MV-4-11 (cell line): ENCODE measurements around the gene NUDCD3.

Experiments used
- DNase-seq: peaks from one replicate; lab custom pipeline; 2025; lab: John Stamatoyannopoulos, UW

NUDCD3 gene

DNA sequence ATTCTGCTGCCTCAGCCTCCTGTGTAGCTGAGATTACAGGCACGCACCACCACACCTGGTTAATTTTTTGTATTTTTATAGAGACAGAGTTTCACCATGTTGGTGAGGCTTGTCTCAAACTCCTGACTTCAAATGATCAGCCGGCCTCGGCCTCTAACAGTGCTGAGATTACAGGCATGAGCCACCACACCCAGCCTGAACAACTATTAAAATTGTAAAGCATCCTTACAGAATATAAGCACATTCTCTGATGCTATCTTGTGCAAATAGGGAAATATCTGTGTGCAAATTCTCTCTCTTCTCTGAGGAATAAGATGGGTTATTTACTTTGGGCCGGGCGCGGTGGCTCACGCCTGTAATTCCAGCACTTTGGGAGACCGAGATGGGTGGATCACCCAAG lies 12.5 kb downstream of the NUDCD3 start:
- DNase-seq = no peak

DNA sequence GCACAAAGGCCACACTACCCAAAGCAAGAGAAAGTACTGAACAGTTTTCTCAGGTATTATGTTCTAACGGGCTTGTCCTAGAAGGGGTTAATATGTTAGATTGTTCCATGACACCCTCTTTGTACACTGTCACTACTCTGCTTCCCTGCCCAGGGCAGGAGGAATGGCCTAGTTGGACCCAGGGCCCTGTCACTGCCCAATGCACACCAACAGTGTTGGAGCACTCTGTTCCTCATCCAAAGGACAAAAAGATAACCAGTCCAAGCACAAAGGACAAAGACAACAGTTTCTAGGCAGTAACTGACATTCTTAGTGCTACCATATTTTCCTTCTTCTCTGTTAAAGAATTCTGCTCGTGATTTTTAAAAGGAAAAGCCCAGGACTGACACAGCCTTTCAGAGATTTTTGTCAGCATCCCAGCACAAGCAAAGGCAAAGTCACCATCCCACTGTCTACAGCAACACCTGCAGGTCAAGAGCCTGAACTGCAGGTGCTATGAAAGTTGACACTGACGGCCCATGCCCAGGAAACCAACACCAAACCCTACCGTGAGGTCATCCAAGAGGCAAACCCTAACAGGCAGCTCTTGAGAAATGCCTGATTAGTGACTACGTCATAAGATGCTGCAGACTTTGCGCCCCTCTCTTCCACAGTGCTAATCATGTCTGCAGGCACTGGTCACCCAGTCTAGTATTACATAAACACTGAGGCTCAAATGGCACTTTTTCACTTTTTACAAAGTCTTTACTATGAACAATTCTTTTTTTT lies 13.2 kb downstream of the NUDCD3 start:
- DNase-seq = peak; percentile 89

DNA sequence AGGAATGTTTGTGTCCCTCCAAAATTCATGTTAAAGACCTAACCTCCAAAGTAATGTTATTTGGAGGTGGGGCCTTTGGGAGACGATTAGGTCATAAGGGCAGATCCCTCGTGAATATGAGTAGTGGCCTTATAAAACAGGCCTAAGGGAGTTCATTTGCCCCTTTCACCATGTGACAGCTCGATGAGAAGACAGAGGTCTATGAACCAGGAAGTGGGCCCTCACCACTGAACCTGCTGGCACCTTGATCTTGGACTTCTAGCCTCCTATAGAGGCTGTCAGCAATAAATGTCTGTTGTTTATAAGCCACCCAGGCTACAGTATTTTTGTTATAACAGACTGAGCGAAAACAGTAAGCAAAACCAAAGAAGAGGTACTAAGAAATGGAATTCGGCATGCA lies 14.1 kb downstream of the NUDCD3 start:
- DNase-seq = no peak

DNA sequence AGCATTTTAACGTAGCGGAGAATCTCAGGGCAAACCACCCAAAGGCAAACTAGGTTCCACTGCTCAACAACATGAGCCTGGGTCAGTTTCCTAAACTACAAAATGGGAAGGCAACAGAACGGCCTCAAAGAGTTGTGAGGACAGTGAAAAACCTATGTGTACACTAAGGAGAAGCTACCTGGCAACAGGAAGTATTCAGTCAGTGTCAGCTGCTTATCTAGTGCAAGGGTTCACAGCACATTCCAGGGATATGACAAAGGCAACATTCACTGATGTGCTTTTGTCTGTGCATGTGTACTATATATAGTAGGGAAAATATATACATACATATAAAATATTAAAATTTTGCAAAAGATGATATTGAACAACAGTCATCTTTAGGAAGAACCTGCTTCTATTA lies 17.2 kb downstream of the NUDCD3 start:
- no peak for DNase-seq

DNA sequence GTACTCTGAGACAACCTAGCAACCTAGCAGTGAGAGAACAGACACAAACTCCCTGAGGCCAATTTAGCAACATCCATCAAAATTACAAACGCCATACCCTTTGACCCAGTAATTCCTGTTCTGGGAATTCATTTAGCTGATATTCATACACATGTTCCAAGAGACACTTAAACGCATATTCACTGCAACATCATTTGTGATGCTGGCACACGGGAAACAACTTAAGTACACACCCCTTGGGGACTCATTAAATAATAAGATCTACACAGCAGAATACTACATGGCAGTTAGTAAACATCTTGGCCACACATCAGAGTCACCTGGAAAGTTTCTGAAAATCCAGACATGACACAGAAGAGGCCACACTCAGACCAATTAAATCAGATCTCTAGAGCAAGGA lies 17.6 kb downstream of the NUDCD3 start:
- DNase-seq = no peak

DNA sequence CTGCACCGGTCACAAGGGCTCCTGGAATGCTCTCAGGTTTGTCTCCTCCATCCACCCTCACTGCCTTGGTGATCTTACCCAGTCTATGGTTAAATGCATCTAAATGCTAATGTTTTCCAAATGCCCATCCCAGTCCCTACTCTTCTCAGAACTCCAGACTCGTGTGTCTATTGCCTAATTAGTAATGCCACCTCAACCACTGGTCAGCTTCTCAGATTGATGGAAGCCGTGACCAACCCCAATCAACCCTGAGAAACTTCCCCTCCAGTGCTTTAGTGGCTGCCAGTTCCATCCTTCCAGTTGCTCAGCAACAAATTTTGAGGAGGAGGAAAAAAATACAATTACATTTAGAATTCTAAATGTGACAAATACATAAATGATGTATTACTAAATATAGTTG lies 18.6 kb downstream of the NUDCD3 start:
- DNase-seq = no peak

DNA sequence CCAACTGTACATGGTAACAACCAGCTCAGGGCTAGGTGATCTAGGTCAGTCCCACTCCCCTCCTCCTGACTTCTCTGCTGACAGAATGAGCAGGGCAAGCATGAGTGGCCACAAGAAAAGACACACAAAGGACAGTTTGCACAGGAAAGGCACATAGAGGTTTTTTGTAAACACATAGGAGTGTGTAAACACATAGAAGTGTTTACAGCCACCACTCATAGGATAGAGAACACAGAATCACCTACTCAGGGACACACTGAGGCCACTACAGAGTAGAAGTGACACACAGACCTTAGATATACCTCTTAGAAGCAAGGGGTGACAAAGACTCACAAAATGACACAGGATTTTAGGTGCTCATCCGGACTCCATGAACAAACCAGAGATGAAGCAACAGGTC lies 19.0 kb downstream of the NUDCD3 start:
- DNase-seq = no peak

DNA sequence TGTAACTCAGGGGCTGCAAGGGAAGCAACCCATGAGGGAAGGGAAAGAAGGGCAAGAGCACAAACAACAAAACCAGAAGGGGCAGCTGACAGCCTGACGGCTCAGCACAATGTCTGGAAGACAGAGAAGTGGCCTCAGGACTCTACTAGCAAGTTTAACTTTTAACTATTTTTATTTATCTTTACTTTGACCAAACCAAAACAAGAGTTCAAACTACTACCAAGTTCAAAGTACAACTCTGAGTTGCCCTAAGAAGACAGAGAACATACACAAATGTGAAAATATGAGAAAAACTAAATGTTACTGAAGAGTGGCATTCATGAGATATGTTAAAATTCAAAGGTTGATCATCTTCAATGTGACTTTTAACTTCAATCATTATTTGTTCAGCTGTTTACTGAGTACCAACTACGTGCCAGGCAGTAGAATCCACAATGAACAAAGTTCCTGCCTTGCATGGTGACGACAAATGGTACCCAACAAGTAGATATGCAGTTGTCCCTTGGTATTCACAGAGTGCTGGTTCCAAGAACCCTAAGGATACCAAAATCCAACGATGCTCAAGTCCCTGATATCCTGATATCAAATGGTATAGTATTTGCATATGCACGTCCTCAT lies 19.7 kb downstream of the NUDCD3 start:
- DNase-seq = no peak

DNA sequence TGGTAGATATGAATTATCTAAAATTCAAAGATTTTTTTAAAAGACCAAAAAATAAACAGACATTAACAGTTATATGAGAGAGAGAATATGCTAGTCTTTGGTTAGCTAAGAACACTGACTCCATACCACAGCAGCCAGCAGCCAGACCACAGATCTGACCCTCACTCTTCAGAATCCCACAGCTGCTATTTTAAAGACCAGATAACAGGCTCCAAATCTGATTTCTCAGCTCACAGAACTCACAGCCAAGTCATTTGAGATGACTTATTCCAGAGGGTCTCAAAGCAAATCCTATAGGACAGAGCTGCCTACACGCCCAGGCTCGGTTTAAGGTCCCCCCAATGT lies 20.4 kb downstream of the NUDCD3 start:
- no peak for DNase-seq

DNA sequence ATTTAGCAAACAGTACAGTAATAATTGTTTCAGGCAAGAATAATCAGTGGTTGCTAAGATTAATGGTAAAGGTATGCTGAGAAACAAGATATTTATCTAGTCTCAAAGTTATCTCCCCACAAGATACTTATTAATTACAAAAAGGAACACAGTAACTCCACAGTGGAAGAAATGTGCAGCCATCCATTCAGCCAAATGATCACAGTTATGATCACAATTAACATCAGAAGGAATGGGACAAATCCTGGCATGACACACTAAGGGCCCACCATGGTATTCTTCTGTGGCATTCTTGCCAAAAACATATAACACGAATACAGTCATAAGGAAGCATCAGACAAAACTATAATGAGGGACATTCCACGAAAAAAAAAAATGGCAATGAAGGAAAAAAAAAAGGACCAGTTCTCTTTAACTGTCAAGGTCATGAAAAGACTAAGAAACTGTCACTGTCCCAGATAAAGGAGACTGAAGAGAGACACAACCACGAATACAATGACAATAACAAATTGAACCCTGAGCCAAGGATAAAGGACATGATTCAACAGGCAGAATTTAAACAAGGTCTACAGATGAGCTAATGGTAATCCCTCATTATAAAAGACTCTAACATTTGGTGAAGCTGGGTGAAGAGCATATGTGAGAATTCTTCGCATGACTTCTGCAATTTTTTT lies 20.9 kb downstream of the NUDCD3 start:
- DNase-seq = no peak

DNA sequence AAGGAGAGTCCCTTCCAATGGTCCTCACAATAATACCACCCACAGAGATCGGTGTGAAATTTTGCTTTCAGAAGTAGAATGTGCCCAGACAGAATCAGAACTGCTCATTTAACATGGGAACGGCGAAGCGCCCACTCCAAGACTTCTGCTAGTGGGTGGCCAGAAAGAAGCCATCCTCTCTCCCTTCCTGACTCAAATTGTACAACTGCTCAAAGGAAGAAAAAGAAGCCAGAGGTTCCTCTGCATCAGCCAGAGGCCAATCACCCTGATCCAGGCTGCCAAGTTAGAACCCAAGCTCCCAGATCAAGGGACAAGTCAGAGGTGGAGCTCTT lies 23.3 kb downstream of the NUDCD3 start:
- no peak for DNase-seq

DNA sequence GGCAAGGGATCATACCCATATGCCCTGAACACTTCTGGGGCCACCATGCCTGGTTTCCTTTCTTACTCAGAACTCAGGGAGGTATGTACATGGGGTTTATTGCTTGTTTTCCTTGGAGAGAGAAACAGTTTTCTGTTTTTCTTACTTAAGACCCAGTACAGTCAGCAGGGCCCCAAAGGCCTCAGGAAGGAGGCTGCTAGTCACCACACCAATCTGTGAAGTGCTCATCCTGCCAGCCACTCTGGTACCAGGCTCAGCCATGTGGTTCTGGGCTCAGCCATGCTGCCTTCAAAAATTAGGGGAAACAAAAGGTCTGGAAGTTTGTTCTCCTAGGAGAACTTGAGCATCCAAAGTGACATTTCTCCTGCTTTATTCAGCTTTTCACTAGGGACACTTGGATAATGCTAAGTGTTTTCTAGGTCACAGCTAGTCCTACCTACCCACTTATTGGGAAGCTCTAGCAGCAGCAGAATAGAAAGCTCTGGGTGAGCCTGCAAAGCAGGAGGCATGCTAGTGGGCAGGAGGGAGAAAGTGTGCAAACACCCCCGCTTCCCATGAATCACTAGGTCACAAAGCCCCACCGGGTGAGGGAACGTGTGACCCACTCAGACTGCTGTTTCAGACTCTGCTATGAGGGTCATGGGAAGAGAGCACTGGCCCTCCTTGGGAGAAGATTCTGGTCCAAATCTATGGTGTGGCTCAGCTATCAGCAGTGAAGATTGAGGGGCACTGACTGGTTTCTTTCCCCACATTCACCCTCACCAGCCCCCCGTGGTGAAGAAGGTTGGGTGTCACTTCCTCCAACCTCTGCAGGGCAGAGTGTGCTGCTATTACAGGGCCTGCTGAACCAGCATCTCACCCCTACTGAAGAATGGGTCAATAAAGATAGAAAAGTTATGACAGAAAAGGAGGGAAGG lies 23.9 kb downstream of the NUDCD3 start:
- no peak for DNase-seq

DNA sequence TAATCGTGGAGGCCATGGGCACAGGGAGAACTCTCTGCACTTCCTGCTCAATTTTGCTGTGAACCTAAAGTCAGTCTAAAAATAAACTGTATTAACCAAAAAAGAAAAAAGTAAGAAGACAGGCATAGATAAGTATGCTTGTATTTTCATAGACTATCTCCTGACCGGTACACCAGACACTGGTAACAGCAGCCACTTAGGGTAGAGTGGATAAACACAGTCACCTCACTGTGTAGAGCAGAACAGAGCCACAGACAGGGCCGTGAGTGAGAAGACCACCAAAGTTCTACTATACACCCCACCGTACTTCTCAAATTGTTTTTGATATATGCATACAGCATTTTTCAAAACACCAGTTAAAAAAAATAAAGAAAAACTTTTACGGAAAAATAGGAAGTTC lies 25.0 kb downstream of the NUDCD3 start:
- no peak for DNase-seq

DNA sequence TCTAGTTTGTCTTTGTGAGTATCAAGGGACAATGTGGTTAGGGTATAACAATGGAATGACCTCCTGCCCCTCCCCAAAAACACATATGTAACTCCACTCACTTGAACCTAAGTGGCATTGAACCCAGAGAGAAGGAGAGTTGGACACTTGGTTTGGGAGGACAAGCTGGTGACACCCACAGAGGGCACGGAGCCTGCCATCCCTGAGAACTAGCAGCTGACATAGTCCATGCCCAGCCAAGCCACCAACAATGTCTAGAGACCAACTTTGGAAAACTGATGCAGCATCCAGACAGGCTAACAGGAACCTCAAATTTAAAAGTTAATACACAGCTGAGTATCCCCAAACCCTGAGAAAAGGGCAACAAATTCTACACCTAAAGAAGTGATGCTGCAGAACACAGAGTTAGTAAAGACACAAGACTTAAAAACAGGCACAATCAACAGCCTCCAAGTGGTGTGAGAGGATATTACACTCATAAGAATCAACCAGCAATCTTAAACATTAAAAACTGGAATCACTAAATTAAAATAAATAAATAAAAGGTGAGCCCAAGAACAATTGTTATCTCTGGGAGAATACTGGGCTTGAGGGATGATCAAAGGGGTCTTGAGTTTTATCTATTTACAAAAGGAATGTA lies 27.2 kb downstream of the NUDCD3 start:
- DNase-seq = peak; percentile 13

DNA sequence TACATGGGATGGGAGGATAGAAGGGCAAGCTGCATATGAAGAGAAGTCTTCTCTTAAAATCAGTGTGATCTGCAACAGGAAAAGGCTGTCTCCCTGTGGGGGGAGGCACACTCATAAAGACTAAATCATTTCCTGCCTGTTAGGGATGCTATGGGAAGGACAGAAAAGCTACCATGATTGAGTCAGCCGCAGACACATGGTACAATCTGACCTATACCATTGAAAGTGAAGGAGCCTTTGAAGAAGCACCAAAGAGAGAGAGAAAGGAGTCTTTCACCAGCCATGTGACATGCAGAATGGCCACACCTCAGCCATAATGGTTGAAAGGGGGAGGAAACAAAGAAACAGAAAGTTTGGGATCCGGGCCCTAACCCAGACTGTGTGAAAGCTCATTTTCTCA lies 29.1 kb downstream of the NUDCD3 start:
- peak; percentile 53 for DNase-seq

DNA sequence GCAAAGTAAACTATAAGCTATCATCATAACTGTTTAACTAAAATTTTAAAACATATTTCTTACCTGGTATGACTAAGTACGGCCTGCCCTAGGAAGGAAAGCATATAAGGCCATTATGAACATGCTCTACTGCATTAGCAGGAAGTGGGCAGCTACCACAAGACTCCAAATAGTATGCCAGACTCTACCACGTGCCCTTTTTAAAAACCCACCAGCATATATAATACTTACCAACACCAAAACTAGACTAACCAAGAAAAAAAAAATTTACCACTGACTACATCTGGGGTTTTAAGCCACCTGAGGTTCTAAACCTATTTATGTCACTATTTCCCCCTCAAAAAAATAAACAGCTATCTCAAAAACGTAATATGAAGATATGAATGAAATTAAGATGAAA lies 30.1 kb downstream of the NUDCD3 start:
- peak; percentile 81 for DNase-seq

DNA sequence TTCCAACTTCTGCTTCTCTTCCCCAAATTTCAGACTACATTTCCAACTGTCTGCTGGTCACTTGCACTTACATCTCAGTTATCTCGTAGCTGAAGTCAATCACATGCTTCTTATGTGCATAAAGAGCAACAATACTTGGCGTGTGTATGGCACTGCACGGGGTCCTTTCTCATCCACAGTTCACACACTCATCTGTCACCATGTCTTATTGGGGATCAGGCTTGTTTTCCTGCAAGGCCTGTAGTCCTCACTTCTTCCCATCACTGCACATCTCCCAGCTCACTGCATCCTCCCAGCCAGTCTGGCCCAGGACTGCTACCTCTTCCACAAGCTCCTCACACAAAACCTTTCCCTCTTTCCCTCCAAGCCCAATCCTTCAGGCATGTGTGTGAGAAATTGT lies 35.3 kb downstream of the NUDCD3 start:
- DNase-seq = no peak

DNA sequence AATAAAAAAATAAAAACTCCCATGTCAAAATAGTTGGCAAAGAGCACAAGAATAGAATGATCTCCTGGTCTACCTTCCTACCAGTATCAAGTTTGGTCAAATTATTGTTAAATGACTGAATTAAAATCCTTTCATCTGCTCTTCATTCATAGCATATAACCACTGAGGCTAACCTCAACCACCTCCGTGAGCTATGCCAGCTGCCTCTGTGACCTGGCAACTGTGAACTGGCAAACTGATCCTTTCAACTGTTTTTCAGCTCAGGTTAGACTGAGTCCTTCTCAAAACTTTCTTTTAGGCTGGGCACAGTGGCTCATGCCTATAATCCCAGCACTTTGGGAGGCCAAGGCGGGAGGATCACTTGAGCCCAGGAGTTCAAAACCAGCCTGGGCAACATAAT lies 36.1 kb downstream of the NUDCD3 start:
- DNase-seq = no peak

DNA sequence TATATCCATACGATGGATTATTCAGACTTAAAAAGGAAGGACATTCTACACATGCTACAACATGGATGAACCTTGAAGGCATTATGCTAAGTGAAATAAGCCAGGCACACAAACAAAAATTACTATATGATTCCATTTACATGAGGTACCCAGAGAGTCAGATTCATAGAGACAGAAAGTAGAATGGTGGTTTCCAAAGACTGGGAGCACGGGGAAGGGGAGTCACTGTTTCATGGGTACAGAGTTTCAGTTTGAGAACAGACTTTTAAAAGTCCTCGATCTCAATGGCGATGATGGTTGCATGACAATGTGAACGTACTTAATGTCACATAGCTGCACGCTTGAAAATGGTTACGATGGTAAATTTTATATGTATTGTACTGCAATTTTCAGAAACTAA lies 39.3 kb downstream of the NUDCD3 start:
- no peak for DNase-seq

DNA sequence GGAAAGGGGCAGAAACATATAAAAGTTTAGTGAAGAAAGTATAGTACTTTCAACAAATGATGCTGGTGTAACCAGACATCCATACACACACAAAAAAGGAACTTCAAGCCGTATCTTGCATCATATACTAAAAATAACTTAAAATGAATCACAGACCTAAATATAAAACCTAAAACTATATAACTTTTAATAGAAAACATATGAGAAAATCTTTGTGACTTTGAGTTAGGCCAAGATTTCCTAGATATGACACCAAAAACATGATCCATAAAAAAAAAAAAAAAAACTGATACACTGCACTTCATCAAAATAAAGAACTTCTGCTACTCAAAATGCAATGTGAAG lies 40.9 kb downstream of the NUDCD3 start:
- peak; percentile 69 for DNase-seq

DNA sequence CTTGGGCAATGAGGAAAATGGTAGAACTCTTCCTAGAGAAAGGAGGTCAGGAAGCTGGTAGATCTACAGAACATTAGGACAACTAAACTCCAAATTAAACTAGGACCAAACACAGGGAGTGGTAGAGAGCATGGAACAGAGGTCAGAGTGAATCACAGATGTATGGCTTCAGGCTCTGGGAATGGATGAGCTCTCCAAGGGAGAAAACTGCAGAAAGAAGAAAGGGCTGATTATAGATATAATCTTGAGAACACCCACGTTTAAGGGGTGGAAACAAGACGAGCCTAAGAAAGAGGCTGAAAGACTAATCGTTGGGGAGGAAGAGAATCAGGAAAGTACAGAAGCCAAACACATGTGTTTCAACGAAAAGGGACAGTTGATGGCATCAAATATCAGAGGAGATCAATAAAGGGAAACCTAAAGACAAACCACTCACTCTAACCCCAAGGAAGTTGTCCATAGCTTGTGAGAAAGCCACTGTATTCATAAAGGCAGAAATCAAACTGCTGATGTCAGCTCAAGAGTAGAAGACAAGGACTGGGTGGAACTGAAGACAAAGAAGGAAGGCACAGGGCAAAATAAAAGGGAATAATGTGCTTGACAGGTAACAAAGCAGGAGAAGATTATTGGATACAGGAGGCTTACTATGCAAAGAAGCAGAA lies 41.4 kb downstream of the NUDCD3 start:
- DNase-seq = no peak
